GM13977 (cell line): ENCODE data around the gene TMEM11.

Experiments
- DNase-seq: peaks from one replicate; pipeline ENCODE4 v3.0.0; 2012; ENCODE audit warnings: low spot score
- in situ Hi-C: fragments of 300-500 bp; cut with MboI; formaldehyde crosslinking; loops from one replicate; pipeline ENCODE4 v1.12.0; 2022; ENCODE audit warnings: low sequenced_read_pairs, low pct_unique_long_range_greater_than_20kb, mixed read lengths, inconsistent platforms; ENCODE audit not compliant: unreplicated experiment
- TF ChIP-seq, protein P1 (sequence below): IDR thresholded peaks from 2 replicates; pipeline ENCODE4 v1.5.1; 2012; ENCODE audit warnings: mild to moderate bottlenecking, control low read depth; ENCODE audit not compliant: insufficient read depth; ENCODE audit errors: extremely low read depth, missing control alignments

Gene TMEM11

DNA sequence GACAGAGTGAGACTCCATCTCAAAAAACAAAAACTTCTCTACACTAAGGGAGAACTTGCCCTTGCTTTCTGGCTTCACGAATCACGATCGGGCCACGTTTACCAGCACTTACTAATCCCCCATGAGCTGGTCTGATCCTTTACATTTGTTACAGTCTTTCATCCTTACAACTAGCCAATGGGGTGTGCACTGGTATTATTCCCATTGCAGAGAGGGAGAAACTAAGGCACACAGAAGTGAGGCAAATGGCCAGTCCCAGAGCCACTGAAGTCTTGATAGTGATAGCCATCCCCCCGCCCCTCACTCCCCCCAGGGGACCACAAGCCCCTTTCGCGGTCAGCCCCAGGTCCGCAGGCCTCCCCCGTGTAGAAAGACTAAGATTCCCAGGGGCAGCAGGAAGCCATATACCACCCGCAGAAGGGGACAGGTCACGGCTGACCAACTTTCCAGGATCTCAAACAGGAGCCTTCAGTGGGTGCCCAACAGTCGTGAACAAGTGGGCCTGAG, 38.4 kb upstream of the TMEM11 start:
- no peak for DNase-seq
- in situ Hi-C loops = no loop called here
- TF ChIP-seq, protein P1, sequence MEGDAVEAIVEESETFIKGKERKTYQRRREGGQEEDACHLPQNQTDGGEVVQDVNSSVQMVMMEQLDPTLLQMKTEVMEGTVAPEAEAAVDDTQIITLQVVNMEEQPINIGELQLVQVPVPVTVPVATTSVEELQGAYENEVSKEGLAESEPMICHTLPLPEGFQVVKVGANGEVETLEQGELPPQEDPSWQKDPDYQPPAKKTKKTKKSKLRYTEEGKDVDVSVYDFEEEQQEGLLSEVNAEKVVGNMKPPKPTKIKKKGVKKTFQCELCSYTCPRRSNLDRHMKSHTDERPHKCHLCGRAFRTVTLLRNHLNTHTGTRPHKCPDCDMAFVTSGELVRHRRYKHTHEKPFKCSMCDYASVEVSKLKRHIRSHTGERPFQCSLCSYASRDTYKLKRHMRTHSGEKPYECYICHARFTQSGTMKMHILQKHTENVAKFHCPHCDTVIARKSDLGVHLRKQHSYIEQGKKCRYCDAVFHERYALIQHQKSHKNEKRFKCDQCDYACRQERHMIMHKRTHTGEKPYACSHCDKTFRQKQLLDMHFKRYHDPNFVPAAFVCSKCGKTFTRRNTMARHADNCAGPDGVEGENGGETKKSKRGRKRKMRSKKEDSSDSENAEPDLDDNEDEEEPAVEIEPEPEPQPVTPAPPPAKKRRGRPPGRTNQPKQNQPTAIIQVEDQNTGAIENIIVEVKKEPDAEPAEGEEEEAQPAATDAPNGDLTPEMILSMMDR = no peak

DNA sequence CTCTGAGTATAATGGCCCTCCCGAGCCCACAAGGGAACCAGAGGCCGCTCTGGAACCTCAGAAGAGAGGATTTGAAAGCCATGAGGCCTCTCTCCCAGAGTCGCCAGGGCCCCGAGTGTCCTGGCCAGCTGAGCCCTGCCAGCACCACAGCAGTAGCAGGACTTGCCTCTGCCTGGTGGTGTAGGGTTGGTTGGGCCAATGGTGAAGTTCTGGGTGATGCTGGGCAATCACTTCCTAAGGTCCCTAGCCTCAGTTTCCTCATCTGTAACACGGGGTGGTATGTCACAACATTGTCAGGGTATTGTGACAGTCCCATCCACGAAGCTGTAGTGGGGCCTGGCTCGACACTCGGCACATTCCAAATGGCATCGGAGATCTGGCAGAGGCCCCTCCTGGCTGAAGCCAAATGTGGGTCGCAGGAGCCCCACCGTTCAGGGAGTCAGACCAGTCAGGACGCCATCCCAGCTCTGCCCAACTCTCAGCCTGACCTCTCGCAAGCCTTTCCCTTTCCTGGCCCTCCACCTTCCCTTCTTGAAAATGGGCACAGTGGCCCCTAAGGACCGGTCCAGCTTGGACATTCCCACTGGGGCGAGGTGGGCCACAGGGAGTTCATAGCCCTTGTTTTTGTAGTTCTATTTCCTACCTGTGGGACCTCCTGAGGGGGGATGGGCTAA, 37.5 kb upstream of the TMEM11 start:
- TF ChIP-seq, protein P1 = no peak
- DNase-seq = no peak
- in situ Hi-C loops = no loop called here

DNA sequence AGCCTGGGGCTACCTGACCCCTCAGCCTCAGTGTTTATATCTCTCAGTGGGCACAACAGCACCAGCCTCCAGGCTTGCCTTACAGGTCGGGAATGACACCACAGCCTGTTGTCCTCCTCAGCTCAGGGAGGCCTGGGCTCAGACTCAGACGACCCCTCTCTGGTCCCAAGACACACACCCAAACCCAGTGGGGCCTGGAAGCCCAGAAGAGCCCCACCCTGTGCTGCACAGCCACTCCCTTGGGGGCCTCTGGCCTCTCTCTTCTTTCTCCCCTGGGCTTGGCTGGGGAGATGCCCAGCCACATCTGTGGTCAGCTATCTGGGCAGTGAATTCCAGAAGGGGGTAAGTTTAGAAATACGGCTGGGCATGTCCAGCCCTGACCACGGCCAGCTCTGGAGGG, 36.9 kb upstream of the TMEM11 start:
- TF ChIP-seq, protein P1 = no peak
- DNase-seq = no peak
- in situ Hi-C loops = no loop called here

DNA sequence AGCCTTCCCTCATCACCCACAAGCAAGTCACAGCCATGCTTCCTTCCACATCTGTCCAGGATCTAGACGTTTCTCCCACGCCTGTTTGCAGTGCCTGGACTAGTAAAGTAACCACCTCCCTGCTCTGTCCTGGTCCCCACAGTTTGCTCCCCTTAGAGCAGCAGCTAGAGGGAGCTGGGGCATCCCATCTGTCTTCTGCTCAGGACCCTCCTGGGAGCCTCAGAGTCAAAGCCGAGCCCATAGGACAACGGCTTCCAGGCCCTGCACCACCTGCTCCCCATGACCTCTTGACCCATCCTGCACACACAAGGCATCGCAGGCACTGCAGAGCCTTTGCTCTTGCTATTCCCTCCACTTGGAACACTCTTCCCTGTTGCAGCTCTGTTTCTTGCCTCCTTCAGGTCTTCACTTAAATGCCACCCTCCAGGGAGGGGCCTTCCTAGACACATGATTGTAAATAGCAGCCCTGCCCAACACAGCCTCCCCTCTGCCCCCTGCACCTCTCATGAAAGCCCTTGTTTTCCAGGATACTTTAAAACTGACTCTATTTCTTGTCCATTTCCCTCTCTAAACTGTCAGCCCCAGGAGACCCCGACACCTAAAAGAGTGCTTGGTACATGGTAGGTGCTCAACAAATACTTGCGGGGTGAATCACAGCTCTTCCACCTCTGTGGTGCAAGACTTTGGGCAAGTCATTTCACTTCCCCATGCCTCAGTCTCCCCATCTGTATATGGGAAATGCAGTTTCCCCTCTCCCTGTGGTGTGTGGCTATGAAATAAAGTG, 36.2 kb upstream of the TMEM11 start:
- in situ Hi-C loops = no loop called here
- TF ChIP-seq, protein P1 = no peak

DNA sequence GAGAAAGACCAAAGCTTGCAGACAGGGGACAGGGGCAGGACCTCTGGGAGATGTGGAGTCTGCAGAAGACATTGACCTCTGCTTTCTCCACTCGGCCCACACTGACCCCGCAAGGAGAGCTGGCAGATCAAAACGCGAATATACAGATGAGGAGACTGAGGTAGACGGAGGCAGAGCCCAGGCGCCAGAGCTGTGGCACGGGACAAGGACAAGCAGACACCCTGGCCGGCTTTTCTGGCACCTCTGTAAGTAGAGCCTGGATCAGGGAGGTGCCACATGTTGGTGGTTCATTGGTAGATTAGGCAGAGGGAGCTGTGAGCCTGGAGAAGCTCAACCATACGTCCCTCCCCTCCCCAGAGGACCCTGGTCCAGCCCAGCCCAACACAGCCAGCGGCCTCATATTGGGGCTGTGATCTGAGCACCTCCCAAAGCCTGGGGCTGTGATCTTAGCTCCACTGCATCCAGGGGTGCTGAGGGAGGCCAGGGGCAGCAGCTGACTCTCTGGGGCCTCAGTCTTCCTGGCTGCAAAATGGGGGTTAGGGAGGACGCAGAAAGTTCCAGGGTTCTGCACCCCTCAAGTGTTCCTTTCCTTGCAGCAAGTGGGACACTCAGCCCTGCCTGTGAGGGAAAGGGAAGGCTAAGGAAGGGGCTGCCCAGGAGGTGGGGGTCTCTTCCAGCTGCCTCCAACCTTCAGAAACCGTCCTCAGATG, 35.3 kb upstream of the TMEM11 start:
- no peak for DNase-seq
- TF ChIP-seq, protein P1 = no peak
- in situ Hi-C loops = no loop called here

More for the DNA sequence above, 36.2 kb upstream of the TMEM11 start:
- no peak for DNase-seq

DNA sequence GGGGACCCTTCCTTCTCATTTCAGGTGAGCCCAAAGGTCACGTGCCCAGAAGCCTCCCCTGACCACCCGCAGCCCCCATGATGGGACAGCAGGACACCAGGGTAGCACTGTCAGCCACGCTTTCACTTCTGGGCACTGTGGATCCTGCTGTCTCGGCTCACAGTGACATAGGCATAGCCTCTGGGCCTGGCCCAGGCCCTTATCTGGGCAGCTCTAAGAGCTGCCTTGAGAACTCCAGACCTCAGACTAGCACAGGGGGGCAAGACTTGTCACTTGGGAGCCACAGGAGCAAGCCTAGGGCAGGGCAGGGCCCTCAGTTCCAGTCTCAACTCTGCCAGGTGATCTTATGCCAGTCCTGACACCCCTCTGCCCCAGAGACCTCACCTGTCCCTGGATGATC, 34.5 kb upstream of the TMEM11 start:
- DNase-seq = no peak
- in situ Hi-C loops = no loop called here
- TF ChIP-seq, protein P1 = no peak
